ENCODE data around the gene ECT2. TPM values are rescaled to one million over a fixed set of nuclear protein-coding genes. Genes with fewer than 3 reads are reported as not detected.
A peak's percentile ranks its signal among the peaks of the same experiment; 100 is the strongest.

The ECT2 gene
- total RNA-seq, 3 donors from 2014 or later (not counting 1 experiment from before 2014, with no cell fraction given): 2.9 to 7.0 (median 4.8) TPM

- H3K36me3 Mint-ChIP-seq: no peaks in the 10 kb centered on the region
- no peak for ATAC-seq
- no peaks in the 10 kb centered on the region for H3K9me3 Mint-ChIP-seq
- WGBS (ENCODE audit: insufficient coverage): 69% methylated on average over 4 of the region's 4 CpGs
- H3K27me3 Mint-ChIP-seq (ENCODE audit: low read depth in 2 of 2): peaks cover 15% of the 10 kb centered on the region in 2 donors
- intact Hi-C loops (cut with micrococcal nuclease): no loop called here
- H3K4me1 Mint-ChIP-seq: peaks cover under 1% of the 10 kb centered on the region in 2 donors
- H3K27ac Mint-ChIP-seq: no peak overlapping the region
- no peaks in the 10 kb centered on the region for H3K27me3 ChIP-seq (ENCODE audit: control insufficient read depth, insufficient read depth, low read length)
- no peaks in the 10 kb centered on the region for H3K9me3 ChIP-seq (ENCODE audit: control insufficient read depth, insufficient read depth, low read length)
- TF ChIP-seq CTCF (IDR thresholded peaks at IDR 0.05): no peak
- no peak overlapping the region for H3K27ac ChIP-seq (ENCODE audit: low read length)
- H3K4me1 ChIP-seq (ENCODE audit: control insufficient read depth, insufficient read depth, low read length): no peaks in the 10 kb centered on the region
- DNase-seq: no peak
- H3K4me3 ChIP-seq (ENCODE audit: low read length): no peak overlapping the region
- H3K36me3 ChIP-seq (ENCODE audit: control insufficient read depth, insufficient read depth, low read length): no peaks in the 10 kb centered on the region
- H3K4me3 Mint-ChIP-seq: no peak overlapping the region
These were observed 90.4 kb downstream of the ECT2 start for GRCh38 chr3:172840913-172841312.

- DNase-seq: no peak
- Mint-ChIP-seq H3K9me3 (no peaks in the 10 kb centered on the region), H3K27me3 (ENCODE audit: low read depth in 2 of 2) (peaks cover 8 to 22% of the 10 kb centered on the region in 2 donors), H3K4me1 (peaks cover 5 to 6% of the 10 kb centered on the region in 2 donors), H3K4me3 (no peak overlapping the region), H3K27ac (no peak overlapping the region), H3K36me3 (no peaks in the 10 kb centered on the region)
- TF ChIP-seq CTCF (IDR thresholded peaks at IDR 0.05): no peak
- no peak for ATAC-seq
- no peaks in the 10 kb centered on the region for H3K9me3 ChIP-seq (ENCODE audit: control insufficient read depth, insufficient read depth, low read length)
- H3K27me3 ChIP-seq (ENCODE audit: control insufficient read depth, insufficient read depth, low read length): no peaks in the 10 kb centered on the region
- H3K36me3 ChIP-seq (ENCODE audit: control insufficient read depth, insufficient read depth, low read length): no peaks in the 10 kb centered on the region
- H3K27ac ChIP-seq (ENCODE audit: low read length): no peak overlapping the region
- intact Hi-C loops (cut with micrococcal nuclease): no loop called here
- no peak overlapping the region for H3K4me3 ChIP-seq (ENCODE audit: low read length)
- WGBS (ENCODE audit: insufficient coverage): 86% methylated on average over 4 of the region's 4 CpGs
- H3K4me1 ChIP-seq (ENCODE audit: control insufficient read depth, insufficient read depth, low read length): no peaks in the 10 kb centered on the region
These were observed 93.9 kb downstream of the ECT2 start for GRCh38 chr3:172844428-172844827.

- Mint-ChIP-seq H3K27me3 (ENCODE audit: low read depth in 2 of 2) (peaks cover 12 to 26% of the 10 kb centered on the region in 2 donors), H3K36me3 (no peaks in the 10 kb centered on the region), H3K27ac (peak overlapping the region; percentile 7 to 75), H3K9me3 (no peaks in the 10 kb centered on the region), H3K4me1 (peaks cover 5 to 6% of the 10 kb centered on the region in 2 donors), H3K4me3 (peak overlapping the region; percentile 26)
- Histone ChIP-seq H3K27me3 (ENCODE audit: control insufficient read depth, insufficient read depth, low read length) (no peaks in the 10 kb centered on the region), H3K4me1 (ENCODE audit: control insufficient read depth, insufficient read depth, low read length) (no peaks in the 10 kb centered on the region), H3K27ac (ENCODE audit: low read length) (no peak overlapping the region), H3K36me3 (ENCODE audit: control insufficient read depth, insufficient read depth, low read length) (no peaks in the 10 kb centered on the region), H3K9me3 (ENCODE audit: control insufficient read depth, insufficient read depth, low read length) (no peaks in the 10 kb centered on the region), H3K4me3 (ENCODE audit: low read length) (no peak overlapping the region)
- intact Hi-C loops (cut with micrococcal nuclease): no loop called here
- no peak for TF ChIP-seq CTCF (IDR thresholded peaks at IDR 0.05)
- WGBS (ENCODE audit: insufficient coverage): 46% methylated on average over 1 of the region's 4 CpGs
- ATAC-seq: peak in 2 of 3 donors; percentile 58 to 76
- no peak for DNase-seq
These were observed 95.6 kb downstream of the ECT2 start for GRCh38 chr3:172846103-172846561.

- DNase-seq: no peak
- H3K27ac Mint-ChIP-seq: peak overlapping the region in 1 of 2 donors; percentile 75
- no peaks in the 10 kb centered on the region for H3K9me3 Mint-ChIP-seq
- Histone ChIP-seq H3K9me3 (ENCODE audit: control insufficient read depth, insufficient read depth, low read length) (no peaks in the 10 kb centered on the region), H3K36me3 (ENCODE audit: control insufficient read depth, insufficient read depth, low read length) (no peaks in the 10 kb centered on the region), H3K4me3 (ENCODE audit: low read length) (no peak overlapping the region), H3K4me1 (ENCODE audit: control insufficient read depth, insufficient read depth, low read length) (no peaks in the 10 kb centered on the region), H3K27me3 (ENCODE audit: control insufficient read depth, insufficient read depth, low read length) (no peaks in the 10 kb centered on the region), H3K27ac (ENCODE audit: low read length) (no peak overlapping the region)
- ATAC-seq: no peak
- peaks cover 5 to 6% of the 10 kb centered on the region in 2 donors for H3K4me1 Mint-ChIP-seq
- intact Hi-C loops (cut with micrococcal nuclease): no loop called here
- no peaks in the 10 kb centered on the region for H3K36me3 Mint-ChIP-seq
- TF ChIP-seq CTCF (IDR thresholded peaks at IDR 0.05): no peak
- WGBS (ENCODE audit: insufficient coverage): 90% methylated on average over 2 of the region's 2 CpGs
- no peak overlapping the region for H3K4me3 Mint-ChIP-seq
- H3K27me3 Mint-ChIP-seq (ENCODE audit: low read depth in 2 of 2): peaks cover 11 to 21% of the 10 kb centered on the region in 2 donors
These were observed 96.2 kb downstream of the ECT2 start for GRCh38 chr3:172846706-172847105.
